Islet precursor cell (in vitro differentiated cells): ENCODE measurements around the gene BIRC5.
"Not testable (repeated sequence)": the region's sequence is repeated elsewhere in the genome, so short reads cannot be mapped to it uniquely, and the experiment has no call there.

Experiments used
- DNase-seq: peaks from one replicate; pipeline ENCODE4 v3.0.0-alpha.2; 2018

BIRC5 gene

GRCh38 chr17:78226055-78226758, 12.2 kb downstream of the BIRC5 start:
- peak; percentile 52 for DNase-seq

GRCh38 chr17:78226759-78227454, 12.9 kb downstream of the BIRC5 start:
- peak; percentile 53 for DNase-seq

- no peak for DNase-seq
Measured at GRCh38 chr17:78227455-78227916, 13.4 kb downstream of the BIRC5 start.

GRCh38 chr17:78228176-78228575, 14.1 kb downstream of the BIRC5 start:
- no peak for DNase-seq

GRCh38 chr17:78230252-78230962, 16.4 kb downstream of the BIRC5 start:
- DNase-seq, result no peak

- DNase-seq, result peak; percentile 59
Measured at GRCh38 chr17:78230996-78231935, 17.2 kb downstream of the BIRC5 start, which contains the start of gene TMEM235. TSS of gene TMEM235 (plus strand) at chr17:78231631. CDS start at chr17:78232024, 393 bp downstream.

GRCh38 chr17:78231991-78232858, 18.2 kb downstream of the BIRC5 start:
- DNase-seq, result peak; percentile 79

GRCh38 chr17:78232859-78233173, 18.8 kb downstream of the BIRC5 start:
- DNase-seq, result no peak

GRCh38 chr17:78233678-78234077, 19.6 kb downstream of the BIRC5 start:
- no peak for DNase-seq

GRCh38 chr17:78234261-78234865, 20.3 kb downstream of the BIRC5 start:
- peak; percentile 56 for DNase-seq

- not testable (repeated sequence) for DNase-seq
Measured at GRCh38 chr17:78235022-78235421, 21.0 kb downstream of the BIRC5 start.

GRCh38 chr17:78235885-78236284, 21.8 kb downstream of the BIRC5 start:
- DNase-seq, result peak; percentile 52

- DNase-seq, result peak; percentile 55
Measured at GRCh38 chr17:78236362-78237127, 22.5 kb downstream of the BIRC5 start.

GRCh38 chr17:78237401-78238012, 23.5 kb downstream of the BIRC5 start:
- peak; percentile 50 for DNase-seq

GRCh38 chr17:78238823-78239488, 24.9 kb downstream of the BIRC5 start:
- DNase-seq, result peak; percentile 56

GRCh38 chr17:78239489-78239931, 25.5 kb downstream of the BIRC5 start:
- DNase-seq, result peak; percentile 58

GRCh38 chr17:78240012-78240655, 26.1 kb downstream of the BIRC5 start:
- peak; percentile 51 for DNase-seq

GRCh38 chr17:78240839-78241238, 26.8 kb downstream of the BIRC5 start:
- DNase-seq, result no peak
